Mucosa of stomach (tissue), 1 donor: ENCODE results near the gene LRBA.

ENCODE experiments used
- H3K27me3 ChIP-seq: one replicate; pipeline ENCODE4 v1.7.0; 2013; ENCODE audit warnings: mild to moderate bottlenecking, low read length; ENCODE audit not compliant: control insufficient read depth, insufficient read depth
- H3K36me3 ChIP-seq: one replicate; pipeline ENCODE4 v1.7.0; 2013; ENCODE audit warnings: low read length; ENCODE audit not compliant: control insufficient read depth, insufficient read depth
- H3K4me1 ChIP-seq: one replicate; pipeline ENCODE4 v1.7.0; 2013; ENCODE audit warnings: mild to moderate bottlenecking, low read length; ENCODE audit not compliant: control insufficient read depth, insufficient read depth
- H3K4me3 ChIP-seq: one replicate; pipeline ENCODE4 v1.7.0; 2013; ENCODE audit warnings: low read length
- H3K9ac ChIP-seq: one replicate; pipeline ENCODE4 v1.7.0; 2013; ENCODE audit warnings: mild to moderate bottlenecking, low read length, moderate library complexity
- H3K9me3 ChIP-seq: one replicate; pipeline ENCODE4 v1.7.0; 2013; ENCODE audit warnings: mild to moderate bottlenecking, low read length, moderate library complexity; ENCODE audit not compliant: control insufficient read depth
- donor health status: Pancreatic carcinoma.

LRBA gene

GRCh38 chr4:150461957-150462356 lies 553.1 kb downstream of the LRBA start:
- no peaks in the 10 kb centered on the region for H3K4me1 ChIP-seq
- no peaks in the 10 kb centered on the region for H3K9me3 ChIP-seq
- H3K36me3 ChIP-seq, result no peaks in the 10 kb centered on the region
- H3K27me3 ChIP-seq, result no peaks in the 10 kb centered on the region
- H3K4me3 ChIP-seq, result no peak overlapping the region
- H3K9ac ChIP-seq, result no peak overlapping the region

- Histone ChIP-seq H3K4me3 (no peak overlapping the region), H3K27me3 (no peaks in the 10 kb centered on the region), H3K36me3 (no peaks in the 10 kb centered on the region), H3K9me3 (no peaks in the 10 kb centered on the region), H3K4me1 (no peaks in the 10 kb centered on the region), H3K9ac (no peak overlapping the region)
These were observed 557.3 kb downstream of the LRBA start for GRCh38 chr4:150457802-150458201.

- Histone ChIP-seq H3K27me3 (no peaks in the 10 kb centered on the region), H3K9me3 (no peaks in the 10 kb centered on the region), H3K4me3 (no peak overlapping the region)
These were observed 563.2 kb downstream of the LRBA start for GRCh38 chr4:150451883-150452282.

GRCh38 chr4:150447356-150447755 lies 567.7 kb downstream of the LRBA start:
- Histone ChIP-seq H3K9me3 (no peaks in the 10 kb centered on the region), H3K36me3 (no peaks in the 10 kb centered on the region), H3K9ac (no peak overlapping the region), H3K4me3 (no peak overlapping the region), H3K27me3 (no peaks in the 10 kb centered on the region), H3K4me1 (no peaks in the 10 kb centered on the region)

More at GRCh38 chr4:150451883-150452282, 563.2 kb downstream of the LRBA start:
- Histone ChIP-seq H3K4me1 (no peaks in the 10 kb centered on the region), H3K9ac (no peak overlapping the region), H3K36me3 (no peaks in the 10 kb centered on the region)

- Histone ChIP-seq H3K27me3 (no peaks in the 10 kb centered on the region), H3K9ac (no peak overlapping the region), H3K4me3 (no peak overlapping the region), H3K9me3 (no peaks in the 10 kb centered on the region), H3K36me3 (no peaks in the 10 kb centered on the region), H3K4me1 (no peaks in the 10 kb centered on the region)
These were observed 575.6 kb downstream of the LRBA start for GRCh38 chr4:150439451-150439933.

- Histone ChIP-seq H3K36me3 (no peaks in the 10 kb centered on the region), H3K4me3 (no peak overlapping the region), H3K27me3 (no peaks in the 10 kb centered on the region), H3K9ac (no peak overlapping the region), H3K9me3 (no peaks in the 10 kb centered on the region), H3K4me1 (no peaks in the 10 kb centered on the region)
These were observed 578.3 kb downstream of the LRBA start for GRCh38 chr4:150436598-150437370.

GRCh38 chr4:150431221-150431620 lies 583.9 kb downstream of the LRBA start:
- Histone ChIP-seq H3K9me3 (no peaks in the 10 kb centered on the region), H3K27me3 (no peaks in the 10 kb centered on the region), H3K36me3 (no peaks in the 10 kb centered on the region), H3K9ac (no peak overlapping the region), H3K4me1 (no peaks in the 10 kb centered on the region), H3K4me3 (no peak overlapping the region)

GRCh38 chr4:150425161-150425560 lies 589.9 kb downstream of the LRBA start:
- Histone ChIP-seq H3K9ac (no peak overlapping the region), H3K9me3 (no peaks in the 10 kb centered on the region), H3K36me3 (no peaks in the 10 kb centered on the region), H3K4me3 (no peak overlapping the region), H3K27me3 (no peaks in the 10 kb centered on the region), H3K4me1 (no peaks in the 10 kb centered on the region)

GRCh38 chr4:150423503-150423902 lies 591.6 kb downstream of the LRBA start:
- Histone ChIP-seq H3K36me3 (no peaks in the 10 kb centered on the region), H3K9me3 (no peaks in the 10 kb centered on the region), H3K4me1 (no peaks in the 10 kb centered on the region), H3K4me3 (no peak overlapping the region), H3K9ac (no peak overlapping the region), H3K27me3 (no peaks in the 10 kb centered on the region)

GRCh38 chr4:150423074-150423473 lies 592.0 kb downstream of the LRBA start:
- no peaks in the 10 kb centered on the region for H3K36me3 ChIP-seq
- no peaks in the 10 kb centered on the region for H3K9me3 ChIP-seq
- H3K4me1 ChIP-seq, result no peaks in the 10 kb centered on the region
- H3K4me3 ChIP-seq, result no peak overlapping the region
- H3K9ac ChIP-seq, result no peak overlapping the region
- no peaks in the 10 kb centered on the region for H3K27me3 ChIP-seq

- no peaks in the 10 kb centered on the region for H3K4me1 ChIP-seq
- no peaks in the 10 kb centered on the region for H3K9me3 ChIP-seq
- H3K9ac ChIP-seq, result no peak overlapping the region
- H3K36me3 ChIP-seq, result no peaks in the 10 kb centered on the region
- H3K4me3 ChIP-seq, result no peak overlapping the region
- H3K27me3 ChIP-seq, result no peaks in the 10 kb centered on the region
These were observed 593.5 kb downstream of the LRBA start for GRCh38 chr4:150421612-150422011.

GRCh38 chr4:150419939-150420338 lies 595.1 kb downstream of the LRBA start:
- H3K27me3 ChIP-seq, result no peaks in the 10 kb centered on the region
- H3K36me3 ChIP-seq, result no peaks in the 10 kb centered on the region
- no peaks in the 10 kb centered on the region for H3K4me1 ChIP-seq
- H3K4me3 ChIP-seq, result no peak overlapping the region
- H3K9ac ChIP-seq, result no peak overlapping the region
- no peaks in the 10 kb centered on the region for H3K9me3 ChIP-seq
